ENCODE results near the gene S100PBP.
A peak's percentile ranks its signal among the peaks of the same experiment; 100 is the strongest.

Gene S100PBP

DNA sequence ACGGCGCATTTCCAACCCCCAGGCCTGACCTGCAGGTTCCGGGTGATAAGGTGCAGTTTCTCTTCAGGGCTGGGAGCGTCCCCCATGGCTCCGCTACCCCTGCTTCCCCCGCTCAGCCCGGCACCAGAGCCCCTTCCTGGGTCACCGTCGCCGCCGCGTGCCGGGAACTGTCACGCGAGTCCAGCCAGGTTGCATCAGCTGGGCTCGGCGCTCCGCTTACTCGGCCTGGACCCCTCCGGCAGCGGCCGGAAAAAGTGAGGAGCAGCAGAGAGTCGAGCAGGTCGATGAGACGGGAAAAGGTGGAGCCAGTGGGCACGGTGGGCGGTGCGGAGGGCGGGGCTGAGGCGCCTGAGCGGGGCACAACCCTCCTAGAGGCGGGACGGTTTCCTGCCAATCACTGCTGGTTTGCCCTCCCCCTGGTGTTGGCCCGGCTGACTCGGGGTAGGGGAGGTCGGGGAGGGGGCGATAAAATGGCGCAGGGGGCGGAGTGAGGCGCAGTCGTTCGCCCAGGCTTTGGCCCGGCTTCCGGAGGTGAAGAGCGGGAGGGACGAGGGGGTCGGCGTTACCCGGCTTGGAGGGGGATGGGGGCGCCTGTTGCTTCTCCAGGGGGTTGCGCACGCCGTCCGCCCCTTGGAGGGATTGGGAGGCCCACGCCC, at the start of gene S100PBP, which contains the start of gene YARS1:
Gene S100PBP (plus strand): TSS at position 495 of the 656 bp plus-strand sequence. CDS start 8,447 bp downstream, outside the sequence.
Gene YARS1 (minus strand): TSS at position 200 of the 656 bp plus-strand sequence. CDS start 114 bp downstream, at position 86.
- peak; percentile 99 for DNase-seq
- in situ Hi-C loops (cut with HindIII; ENCODE audit: low pct_ligation_motif_present, low sequenced_read_pairs): no loop called here
- TF ChIP-seq, protein P1, sequence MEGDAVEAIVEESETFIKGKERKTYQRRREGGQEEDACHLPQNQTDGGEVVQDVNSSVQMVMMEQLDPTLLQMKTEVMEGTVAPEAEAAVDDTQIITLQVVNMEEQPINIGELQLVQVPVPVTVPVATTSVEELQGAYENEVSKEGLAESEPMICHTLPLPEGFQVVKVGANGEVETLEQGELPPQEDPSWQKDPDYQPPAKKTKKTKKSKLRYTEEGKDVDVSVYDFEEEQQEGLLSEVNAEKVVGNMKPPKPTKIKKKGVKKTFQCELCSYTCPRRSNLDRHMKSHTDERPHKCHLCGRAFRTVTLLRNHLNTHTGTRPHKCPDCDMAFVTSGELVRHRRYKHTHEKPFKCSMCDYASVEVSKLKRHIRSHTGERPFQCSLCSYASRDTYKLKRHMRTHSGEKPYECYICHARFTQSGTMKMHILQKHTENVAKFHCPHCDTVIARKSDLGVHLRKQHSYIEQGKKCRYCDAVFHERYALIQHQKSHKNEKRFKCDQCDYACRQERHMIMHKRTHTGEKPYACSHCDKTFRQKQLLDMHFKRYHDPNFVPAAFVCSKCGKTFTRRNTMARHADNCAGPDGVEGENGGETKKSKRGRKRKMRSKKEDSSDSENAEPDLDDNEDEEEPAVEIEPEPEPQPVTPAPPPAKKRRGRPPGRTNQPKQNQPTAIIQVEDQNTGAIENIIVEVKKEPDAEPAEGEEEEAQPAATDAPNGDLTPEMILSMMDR (IDR thresholded peaks at IDR 0.05; ENCODE audit: low read depth, low read length, missing control alignments): no peak
- no peaks in the 10 kb centered on the region for H3K27me3 ChIP-seq (replicated peaks)
- H3K4me3 ChIP-seq (ENCODE audit: low read depth, low read length): peak within 1 kb of the TSS; percentile 98
- peaks cover 3% of the 10 kb centered on the region for H3K36me3 ChIP-seq (replicated peaks)
- peak within 1 kb of the TSS; percentile 96 for H3K27ac ChIP-seq

DNA sequence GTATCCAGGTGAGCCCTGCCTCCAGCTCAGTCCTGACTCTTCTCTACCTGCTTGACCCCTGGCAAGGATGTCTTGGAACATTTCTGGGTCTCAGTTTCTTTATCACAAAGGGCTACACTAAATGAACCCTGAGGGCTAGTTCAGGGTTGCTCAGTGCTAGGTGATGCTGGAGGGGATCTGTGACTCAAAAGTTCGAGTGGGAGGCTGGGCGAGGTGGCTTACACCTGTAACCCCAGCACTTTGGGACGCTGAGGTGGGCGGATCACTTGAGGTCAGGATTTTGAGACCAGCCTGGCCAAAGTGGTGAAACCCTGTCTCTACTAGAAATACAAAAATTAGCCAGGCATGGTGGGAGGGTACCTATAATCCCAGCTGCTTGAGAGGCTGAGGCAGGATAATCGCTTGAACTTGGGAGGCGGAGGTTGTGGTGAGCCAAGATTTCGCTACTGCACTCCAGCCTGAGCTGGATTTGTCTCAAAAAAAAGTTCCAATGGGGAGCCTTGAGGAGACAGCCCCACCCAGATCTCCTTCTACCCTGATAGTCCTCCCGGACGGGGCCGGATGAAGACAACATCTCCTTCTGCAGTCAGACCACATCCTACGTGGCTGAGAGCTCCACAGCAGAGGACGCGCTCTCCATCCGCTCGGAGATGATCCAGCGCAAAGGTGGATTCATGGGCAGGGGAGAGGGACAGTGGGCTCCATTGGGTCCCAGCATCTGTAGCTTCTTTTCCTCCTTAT, 49.2 kb upstream of the S100PBP start:
- Histone ChIP-seq H3K27me3 (replicated peaks) (no peaks in the 10 kb centered on the region), H3K4me3 (ENCODE audit: low read depth, low read length) (no peak overlapping the region), H3K36me3 (replicated peaks) (peaks cover 2% of the 10 kb centered on the region), H3K27ac (no peak overlapping the region)
- no peak for DNase-seq
- in situ Hi-C loops (cut with HindIII; ENCODE audit: low pct_ligation_motif_present, low sequenced_read_pairs): no loop called here
- TF ChIP-seq, protein P1 (IDR thresholded peaks at IDR 0.05; ENCODE audit: low read depth, low read length, missing control alignments): no peak

DNA sequence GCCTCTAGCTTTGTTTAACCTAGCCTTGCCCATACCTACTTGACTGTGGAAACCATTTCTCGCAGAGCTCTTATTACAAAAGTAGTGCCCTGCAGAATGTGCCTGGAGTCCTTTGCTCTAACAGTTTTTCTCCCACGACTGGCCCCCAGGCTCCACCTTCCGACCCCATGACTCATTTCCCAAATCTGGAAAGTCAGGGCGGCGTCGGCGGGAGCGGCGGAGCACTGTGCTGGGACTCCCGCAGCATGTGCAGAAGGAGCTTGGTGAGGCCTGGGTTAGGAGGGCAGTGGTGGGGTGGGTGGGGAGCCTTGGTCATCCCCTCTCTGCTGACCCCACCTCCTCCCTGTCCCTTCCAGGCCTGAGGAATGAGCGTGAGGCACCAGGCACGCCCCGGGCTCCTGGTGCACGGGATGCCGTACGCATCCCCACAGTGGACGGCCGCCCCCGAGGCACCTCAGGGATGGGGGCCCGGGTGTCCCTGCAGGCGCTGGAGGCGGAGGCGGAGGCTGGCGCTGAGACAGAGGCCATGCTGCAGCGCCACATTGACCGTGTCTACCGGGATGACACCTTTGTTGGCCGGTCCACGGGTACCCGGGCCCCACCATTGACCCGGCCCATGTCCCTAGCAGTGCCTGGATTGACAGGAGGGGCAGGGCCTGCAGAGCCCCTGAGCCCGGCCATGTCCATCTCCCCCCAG, 47.8 kb upstream of the S100PBP start:
- TF ChIP-seq, protein P1 (IDR thresholded peaks at IDR 0.05; ENCODE audit: low read depth, low read length, missing control alignments): no peak
- in situ Hi-C loops (cut with HindIII; ENCODE audit: low pct_ligation_motif_present, low sequenced_read_pairs): no loop called here
- Histone ChIP-seq H3K36me3 (replicated peaks) (peaks cover 15% of the 10 kb centered on the region), H3K4me3 (ENCODE audit: low read depth, low read length) (no peak overlapping the region), H3K27ac (no peak overlapping the region), H3K27me3 (replicated peaks) (no peaks in the 10 kb centered on the region)
- DNase-seq: no peak

GRCh38 chr1:32770221-32770731, 47.2 kb upstream of the S100PBP start:
- Histone ChIP-seq H3K4me3 (ENCODE audit: low read depth, low read length) (no peak overlapping the region), H3K27ac (no peak overlapping the region), H3K36me3 (replicated peaks) (peaks cover 21% of the 10 kb centered on the region), H3K27me3 (replicated peaks) (no peaks in the 10 kb centered on the region)
- DNase-seq: no peak
- in situ Hi-C loops (cut with HindIII; ENCODE audit: low pct_ligation_motif_present, low sequenced_read_pairs): no loop called here
- TF ChIP-seq, protein P1 (IDR thresholded peaks at IDR 0.05; ENCODE audit: low read depth, low read length, missing control alignments): no peak

- Histone ChIP-seq H3K36me3 (replicated peaks) (peaks cover 27% of the 10 kb centered on the region), H3K4me3 (ENCODE audit: low read depth, low read length) (no peak overlapping the region), H3K27me3 (replicated peaks) (no peaks in the 10 kb centered on the region), H3K27ac (no peak overlapping the region)
- TF ChIP-seq, protein P1 (IDR thresholded peaks at IDR 0.05; ENCODE audit: low read depth, low read length, missing control alignments): no peak
- no peak for DNase-seq
- in situ Hi-C loops (cut with HindIII; ENCODE audit: low pct_ligation_motif_present, low sequenced_read_pairs): no loop called here
Measured at GRCh38 chr1:32770741-32771548, 46.5 kb upstream of the S100PBP start.

Data from brain microvascular endothelial cell (primary cell).